GM12865 (cell line): Measurements from ENCODE around the gene ATF5.
"Not testable (repeated sequence)": the region's sequence is repeated elsewhere in the genome, so short reads cannot be mapped to it uniquely, and the experiment has no call there.

Experiments
- DNase-seq: peaks from one replicate; pipeline ENCODE4 v3.0.0; 2010; ENCODE audit warnings: low read depth
- H3K4me3 ChIP-seq: 2 replicates; pipeline ENCODE4 v1.5.1; 2011; ENCODE audit warnings: mild to moderate bottlenecking, low read depth, low read length, control low read depth
- TF ChIP-seq, protein P1 (sequence below): IDR thresholded peaks from 2 replicates; pipeline ENCODE4 v1.5.1; 2011; ENCODE audit warnings: low read length, control low read depth, low read depth, inconsistent platforms; ENCODE audit not compliant: insufficient read depth; ENCODE audit errors: missing control alignments

The ATF5 gene

DNA sequence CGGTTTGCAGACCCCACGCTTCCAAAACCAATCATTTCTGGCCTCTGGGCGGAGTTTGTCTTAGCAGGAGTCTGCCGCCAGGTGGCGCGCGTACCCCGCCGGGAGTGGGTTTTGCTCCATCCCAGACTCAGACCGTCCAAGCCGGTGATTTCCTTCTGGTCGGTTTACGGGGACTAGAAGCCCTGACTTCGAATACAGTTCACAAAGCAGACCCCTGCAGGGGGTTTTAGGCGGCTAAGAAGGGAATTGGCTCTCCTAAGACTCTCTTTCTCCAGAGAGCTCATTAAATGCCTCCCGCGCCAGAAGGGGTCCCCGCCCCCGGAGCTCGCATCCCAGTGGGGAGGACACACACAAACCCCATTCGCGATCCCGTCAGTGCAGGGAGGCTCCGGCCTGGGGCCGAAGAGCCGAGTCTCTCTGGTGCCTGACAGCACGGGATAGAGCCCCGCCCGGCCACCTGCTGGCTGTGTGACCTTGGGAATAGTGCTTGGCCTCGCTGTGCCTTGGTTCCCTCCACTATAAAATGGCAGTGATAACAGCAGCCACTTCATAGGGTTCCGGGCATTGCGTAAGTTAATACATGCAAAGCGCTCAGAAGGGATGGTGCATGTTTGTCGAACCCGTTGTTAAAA is 8.9 kb downstream of the ATF5 start:
- peak; percentile 78 for DNase-seq
- peak overlapping the region; percentile 11; the same call in 1 of the 2 replicates for H3K4me3 ChIP-seq
- TF ChIP-seq, protein P1, sequence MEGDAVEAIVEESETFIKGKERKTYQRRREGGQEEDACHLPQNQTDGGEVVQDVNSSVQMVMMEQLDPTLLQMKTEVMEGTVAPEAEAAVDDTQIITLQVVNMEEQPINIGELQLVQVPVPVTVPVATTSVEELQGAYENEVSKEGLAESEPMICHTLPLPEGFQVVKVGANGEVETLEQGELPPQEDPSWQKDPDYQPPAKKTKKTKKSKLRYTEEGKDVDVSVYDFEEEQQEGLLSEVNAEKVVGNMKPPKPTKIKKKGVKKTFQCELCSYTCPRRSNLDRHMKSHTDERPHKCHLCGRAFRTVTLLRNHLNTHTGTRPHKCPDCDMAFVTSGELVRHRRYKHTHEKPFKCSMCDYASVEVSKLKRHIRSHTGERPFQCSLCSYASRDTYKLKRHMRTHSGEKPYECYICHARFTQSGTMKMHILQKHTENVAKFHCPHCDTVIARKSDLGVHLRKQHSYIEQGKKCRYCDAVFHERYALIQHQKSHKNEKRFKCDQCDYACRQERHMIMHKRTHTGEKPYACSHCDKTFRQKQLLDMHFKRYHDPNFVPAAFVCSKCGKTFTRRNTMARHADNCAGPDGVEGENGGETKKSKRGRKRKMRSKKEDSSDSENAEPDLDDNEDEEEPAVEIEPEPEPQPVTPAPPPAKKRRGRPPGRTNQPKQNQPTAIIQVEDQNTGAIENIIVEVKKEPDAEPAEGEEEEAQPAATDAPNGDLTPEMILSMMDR: peak; percentile 95

DNA sequence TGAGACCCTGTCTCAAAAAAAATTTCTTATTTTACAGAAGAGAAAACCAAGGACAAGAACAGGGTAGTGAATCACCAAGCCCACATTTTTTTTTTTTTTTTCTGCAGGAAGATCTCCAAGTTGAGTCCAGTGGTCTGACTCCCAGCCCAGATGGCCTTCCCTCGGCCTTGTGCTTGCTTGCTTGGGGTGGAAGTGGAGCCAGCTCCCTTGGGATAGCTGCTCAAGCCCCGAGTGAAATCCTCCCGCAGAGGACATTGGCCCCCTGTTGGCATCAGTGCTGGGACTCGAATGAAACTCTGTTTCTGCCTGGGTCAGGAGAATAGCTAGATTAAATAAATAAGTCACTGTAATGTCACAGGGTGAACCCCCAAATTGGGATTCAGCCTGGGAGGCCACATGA is 9.7 kb downstream of the ATF5 start:
- TF ChIP-seq, protein P1: no peak
- H3K4me3 ChIP-seq: no peak overlapping the region
- no peak for DNase-seq

DNA sequence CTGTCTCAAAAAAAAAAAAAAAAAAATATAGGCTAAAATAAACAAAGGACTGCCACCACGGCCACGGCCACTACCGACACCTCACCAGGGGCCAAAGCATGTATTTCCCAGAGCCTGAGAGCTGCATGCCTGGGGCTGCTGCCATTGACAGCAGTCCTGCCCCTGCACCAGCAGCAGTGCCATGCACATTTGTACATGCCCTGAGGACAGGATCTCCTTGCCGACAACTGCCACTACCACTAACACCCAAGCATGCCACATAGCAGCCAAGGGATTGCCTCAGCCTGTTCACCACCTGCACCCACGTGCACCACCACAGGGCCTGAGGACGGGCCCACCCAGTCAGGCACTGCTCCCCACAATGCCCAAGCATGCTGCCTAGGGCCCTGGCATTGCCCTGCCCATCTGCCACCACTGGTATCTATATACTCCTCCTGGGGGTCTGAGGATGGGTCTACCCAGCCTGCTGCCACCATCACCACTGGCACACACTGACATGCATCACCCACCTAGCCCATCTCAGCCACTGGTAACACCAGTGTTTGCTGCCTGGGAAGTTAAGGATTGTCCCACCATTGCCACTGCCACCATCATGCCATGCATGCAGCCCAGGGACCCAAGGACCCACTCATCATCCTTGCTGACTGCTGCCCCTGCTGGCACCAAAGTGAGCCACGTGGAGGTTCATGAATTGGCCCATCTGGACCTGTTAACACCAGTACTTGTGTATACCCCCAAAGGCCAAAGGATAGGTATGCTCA is 10.9 kb downstream of the ATF5 start:
- H3K4me3 ChIP-seq: no peak overlapping the region
- TF ChIP-seq, protein P1: peak; percentile 14
- DNase-seq: no peak

DNA sequence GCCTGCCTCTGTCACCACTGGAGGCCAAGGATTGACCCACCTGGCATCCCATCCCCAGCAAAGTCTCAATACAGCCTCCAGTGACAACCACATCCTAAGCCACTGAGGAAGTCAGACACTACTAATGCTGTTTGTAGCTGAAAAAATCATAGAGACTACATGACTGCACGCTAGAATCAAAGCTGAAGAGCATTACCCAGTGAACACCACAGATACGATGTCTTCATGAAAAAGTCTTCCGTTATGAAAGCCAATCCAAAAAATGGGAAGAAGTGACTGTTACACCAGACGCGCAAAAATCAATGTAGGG is 11.4 kb downstream of the ATF5 start:
- TF ChIP-seq, protein P1: no peak

DNA sequence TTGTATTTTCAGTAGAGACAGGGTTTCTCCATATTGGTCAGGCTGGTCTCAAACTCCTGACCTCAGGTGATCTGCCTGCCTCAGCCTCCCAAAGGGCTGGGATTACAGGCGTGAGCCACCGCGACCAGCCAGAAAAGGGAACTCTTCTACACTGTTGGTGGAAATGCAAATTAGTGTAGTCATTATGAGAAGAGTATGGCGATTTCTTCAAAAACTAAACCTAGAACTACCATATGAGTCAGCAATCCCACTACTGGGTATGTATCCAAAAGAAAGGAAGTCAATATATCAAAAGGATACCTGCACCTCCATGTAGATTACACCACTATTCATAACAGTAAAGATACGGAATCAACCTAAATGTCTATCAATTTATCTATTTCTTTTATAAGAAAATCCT is 15.6 kb downstream of the ATF5 start:
- H3K4me3 ChIP-seq: not testable (repeated sequence)

More for the DNA sequence above, 11.4 kb downstream of the ATF5 start:
- DNase-seq: no peak
- no peak overlapping the region for H3K4me3 ChIP-seq

GRCh38 chr19:49946415-49946814 is 17.4 kb downstream of the ATF5 start:
- no peak overlapping the region for H3K4me3 ChIP-seq
- DNase-seq: no peak
- TF ChIP-seq, protein P1: no peak

More for the DNA sequence above, 15.6 kb downstream of the ATF5 start:
- DNase-seq: peak; percentile 75

GRCh38 chr19:49949742-49950589 is 21.0 kb downstream of the ATF5 start:
- TF ChIP-seq, protein P1: no peak
- DNase-seq: no peak
- H3K4me3 ChIP-seq: no peak overlapping the region
